HCT116 (cell line): ENCODE results near the gene PGAM5. TPM values are rescaled to one million over a fixed set of nuclear protein-coding genes. Genes with fewer than 3 reads are reported as not detected.

ENCODE experiments used
- ATAC-seq: fragments of 200-7000 bp; cut with Tn5 transposase; 2 replicates; pipeline ENCODE4 v1.9.1; 2020; ENCODE audit warnings: mild to moderate bottlenecking, moderate library complexity
- BruUV-seq: library from RNA; stranded (reverse); fragments of 400-500 nt; replicated peaks from 2 replicates; lab custom pipeline; 2021; lab: Mats Ljungman, UMichigan
- CTCF ChIA-PET: fragments of 300-600 bp; sonication (Branson Sonifier 250); formaldehyde crosslinking; loops from one replicate; lab custom pipeline; 2021; ENCODE audit warnings: antibody characterized with exemption; lab: Charles Lee
- POLR2A ChIA-PET: fragments of 300-600, 350-600 bp; sonication (Branson Sonifier 250); formaldehyde crosslinking; loops from one replicate; lab custom pipeline; 2021; ENCODE audit warnings: antibody characterized with exemption; lab: Charles Lee
- RAD21 ChIA-PET, 2 experiments: fragments of 300-600 bp; sonication (Branson Sonifier 250); formaldehyde crosslinking; loops; one replicate each; lab custom pipeline; 2023; ENCODE audit warnings: low total read pairs in 2 of 2; ENCODE audit not compliant: uncharacterized antibody in 2 of 2, unreplicated experiment in 2 of 2, low non-redundant PET in 1 of 2; lab: Charles Lee
- DNase-seq: peaks from one replicate; pipeline ENCODE4 v3.0.0-alpha.2; 2010; ENCODE audit warnings: low read depth, low spot score
- H2AFZ ChIP-seq: fragments of 200-600 bp; shearing (Covaris generic), sonication (generic); 2 replicates; pipeline ENCODE4 v1.6.1; 2017; ENCODE audit warnings: low read depth, mixed run types, mixed read lengths, antibody characterized with exemption, low read length; ENCODE audit not compliant: poor library complexity, severe bottlenecking
- H3K27ac ChIP-seq: 2 replicates; pipeline ENCODE4 v1.5.1; 2012; ENCODE audit warnings: low read depth, low read length
- H3K27me3 ChIP-seq: fragments of 200-600 bp; sonication (generic); 2 replicates; pipeline ENCODE4 v1.6.1; 2016; ENCODE audit warnings: mixed run types, low read length, mixed read lengths; ENCODE audit not compliant: insufficient read depth
- H3K36me3 ChIP-seq, 2 experiments: fragments of 200-500 bp in 1 of 2; fragments of 200-600 bp in 1 of 2; sonication (Bioruptor generic) in 1 of 2; sonication (generic) in 1 of 2; 2 replicates each; pipeline versions ENCODE4 v1.5.1 to v1.6.1; 2014 to 2016; ENCODE audit warnings: low read length in 2 of 2, inconsistent platforms in 1 of 2, mixed read lengths in 1 of 2, mixed run types in 1 of 2; ENCODE audit not compliant: insufficient read depth in 2 of 2, control insufficient read depth in 1 of 2
- H3K4me1 ChIP-seq, 2 experiments: fragments of 200-600 bp in 1 of 2; sonication (generic) in 1 of 2; 2 replicates each; pipeline versions ENCODE4 v1.5.1 to v1.6.1; 2012 to 2017; ENCODE audit warnings: low read length in 2 of 2, inconsistent platforms in 1 of 2, mild to moderate bottlenecking in 1 of 2, mixed read lengths in 1 of 2, mixed run types in 1 of 2, moderate library complexity in 1 of 2; ENCODE audit not compliant: insufficient read depth in 2 of 2, control insufficient read depth in 1 of 2
- H3K4me2 ChIP-seq: fragments of 200-600 bp; sonication (generic); 2 replicates; pipeline ENCODE4 v1.6.1; 2017; ENCODE audit warnings: mixed run types, low read length, mixed read lengths
- H3K4me3 ChIP-seq, 2 experiments: fragments of 200-600 bp in 1 of 2; sonication (generic) in 1 of 2; replicated peaks in 1 of 2; 2 replicates each; pipeline ENCODE4 v1.5.1; 2011 to 2016; ENCODE audit warnings: low read length in 2 of 2, control low read depth in 1 of 2, low read depth in 1 of 2, mild to moderate bottlenecking in 1 of 2, mixed read lengths in 1 of 2, mixed run types in 1 of 2
- H3K79me2 ChIP-seq: fragments of 200-600 bp; sonication (generic); 2 replicates; pipeline ENCODE4 v1.6.1; 2017; ENCODE audit warnings: mild to moderate bottlenecking, mixed run types, low read length, moderate library complexity, mixed read lengths; ENCODE audit not compliant: insufficient read depth
- H3K9ac ChIP-seq: fragments of 200-600 bp; sonication (generic); 2 replicates; pipeline ENCODE4 v1.6.1; 2016; ENCODE audit warnings: low read length, mixed read lengths
- H3K9me2 ChIP-seq: fragments of 200-600 bp; sonication (generic), shearing (Covaris generic); 2 replicates; pipeline ENCODE4 v1.6.1; 2017; ENCODE audit warnings: mixed run types, mild to moderate bottlenecking, moderate library complexity; ENCODE audit not compliant: insufficient read depth
- H3K9me3 ChIP-seq, 2 experiments: fragments of 200-500 bp in 1 of 2; fragments of 200-600 bp in 1 of 2; sonication (Bioruptor generic) in 1 of 2; sonication (generic) in 1 of 2; 2 replicates each; pipeline ENCODE4 v1.6.1; 2014 to 2017; ENCODE audit warnings: low read length in 2 of 2, mixed read lengths in 2 of 2, inconsistent platforms in 1 of 2, low read depth in 1 of 2, mild to moderate bottlenecking in 1 of 2, mixed run types in 1 of 2, moderate library complexity in 1 of 2; ENCODE audit not compliant: control insufficient read depth in 1 of 2, insufficient read depth in 1 of 2
- H4K20me1 ChIP-seq: fragments of 200-600 bp; sonication (generic), shearing (Covaris generic); 2 replicates; pipeline ENCODE4 v1.6.1; 2017; ENCODE audit warnings: mixed run types, mild to moderate bottlenecking, moderate library complexity; ENCODE audit not compliant: insufficient read depth
- CBX3 ChIP-seq: IDR thresholded peaks from 2 replicates; pipeline ENCODE4 v1.6.1; 2012; ENCODE audit warnings: low read depth
- CTCF ChIP-seq, 3 experiments: fragments of 200-600 bp in 1 of 3; sonication (generic) in 1 of 3; IDR thresholded peaks in 2 of 3; conservative IDR thresholded peaks in 1 of 3; 2 replicates each; pipeline ENCODE4 v1.5.1; 2012 to 2017; ENCODE audit warnings: low read depth in 2 of 3, low read length in 2 of 3, antibody characterized with exemption in 1 of 3, borderline replicate concordance in 1 of 3, control low read depth in 1 of 3, mild to moderate bottlenecking in 1 of 3, mixed read lengths in 1 of 3, mixed run types in 1 of 3, moderate library complexity in 1 of 3; ENCODE audit not compliant: insufficient read depth in 1 of 3
- EGR1 ChIP-seq: IDR thresholded peaks from 2 replicates; pipeline ENCODE4 v1.6.1; 2012; ENCODE audit warnings: low read depth
- ELF1 ChIP-seq: IDR thresholded peaks from 2 replicates; pipeline ENCODE4 v1.6.1; 2012; ENCODE audit warnings: low read depth, borderline replicate concordance
- EZH2 ChIP-seq: fragments of 200-600 bp; sonication (generic); IDR thresholded peaks from 2 replicates; pipeline ENCODE4 v1.6.1; 2017; ENCODE audit warnings: antibody characterized with exemption, mixed run types
- FOSL1 ChIP-seq: IDR thresholded peaks from 2 replicates; pipeline ENCODE4 v1.6.1; 2012; ENCODE audit warnings: low read depth
- JUND ChIP-seq: IDR thresholded peaks from 2 replicates; pipeline ENCODE4 v1.6.1; 2012
- MAX ChIP-seq: IDR thresholded peaks from 2 replicates; pipeline ENCODE4 v1.6.1; 2012
- POLR2A ChIP-seq: IDR thresholded peaks from 2 replicates; pipeline ENCODE4 v1.7.0; 2011; ENCODE audit warnings: borderline replicate concordance; ENCODE audit not compliant: insufficient read depth, insufficient read length; ENCODE audit errors: extremely low read depth
- POLR2AphosphoS5 ChIP-seq: IDR thresholded peaks from 2 replicates; pipeline ENCODE4 v1.6.1; 2011; ENCODE audit warnings: mild to moderate bottlenecking, low read depth, low read length, moderate library complexity
- REST ChIP-seq: IDR thresholded peaks from 2 replicates; pipeline ENCODE4 v1.6.1; 2012; ENCODE audit warnings: low read depth
- SRF ChIP-seq: IDR thresholded peaks from 2 replicates; pipeline ENCODE4 v1.6.1; 2012; ENCODE audit warnings: low read depth
- TCF7L2 ChIP-seq: IDR thresholded peaks from 2 replicates; pipeline ENCODE4 v1.7.0; 2011; ENCODE audit warnings: borderline replicate concordance, inconsistent platforms; ENCODE audit not compliant: insufficient read depth, insufficient read length; ENCODE audit errors: extremely low read depth
- YY1 ChIP-seq: IDR thresholded peaks from 2 replicates; pipeline ENCODE4 v1.6.1; 2011; ENCODE audit warnings: low read length, low read depth, moderate library complexity, mild to moderate bottlenecking; ENCODE audit not compliant: insufficient replicate concordance; ENCODE audit errors: extremely low read depth
- intact Hi-C: fragments of 100-400 bp; cut with micrococcal nuclease; formaldehyde crosslinking; loops from 2 replicates; pipeline ENCODE4 v1.10.0; 2022
- total RNA-seq: library from RNA; stranded (reverse); gene quantifications from one replicate; pipeline ENCODE4 v1.2.1, GENCODE V29; 2021; ENCODE audit not compliant: unreplicated experiment

PGAM5 gene
- total RNA-seq, 1 experiment from 2014 or later, result 98.3 TPM

- Histone ChIP-seq H3K9me3 (no peaks in the 10 kb centered on the region), H3K36me3 (peaks cover 28 to 31% of the 10 kb centered on the region in 2 experiments; a peak in 3 of 4 replicates), H3K79me2 (peaks cover 23% of the 10 kb centered on the region), H3K4me3 (no peak overlapping the region), H3K27me3 (no peaks in the 10 kb centered on the region), H3K9me2 (no peaks in the 10 kb centered on the region), H3K4me1 (no peaks in the 10 kb centered on the region), H2AFZ (no peak overlapping the region), H3K9ac (no peak overlapping the region), H3K4me2 (no peak overlapping the region), H3K27ac (no peak overlapping the region), H4K20me1 (peaks cover 3% of the 10 kb centered on the region; the same call in 1 of the 2 replicates)
- RAD21 ChIA-PET, result no interaction called here
- BruUV-seq, result no TSS peak
- POLR2A ChIA-PET, result no interaction called here
- DNase-seq, result no peak
- CTCF ChIA-PET, result no interaction called here
- no peak for ATAC-seq
- TF ChIP-seq SRF (no peak), FOSL1 (no peak), JUND (no peak), EZH2 (no peak), POLR2AphosphoS5 (no peak), CBX3 (no peak), POLR2A (no peak), CTCF (IDR thresholded peaks at IDR 0.05 in 2 of 3, conservative IDR thresholded peaks at IDR 0.05 in 1 of 3; ENCODE audit: borderline replicate concordance in 1 of 3, insufficient read depth in 1 of 3, low read depth in 2 of 3, low read length in 2 of 3) (no peak)
- intact Hi-C loops, result no loop called here
Measured at GRCh38 chr12:132719954-132720324, 9.3 kb downstream of the PGAM5 start.

GRCh38 chr12:132720606-132721345 is 10.1 kb downstream of the PGAM5 start:
- no TSS peak for BruUV-seq
- Histone ChIP-seq H3K4me1 (no peaks in the 10 kb centered on the region), H3K27ac (no peak overlapping the region; the same call in 1 of the 2 replicates), H3K27me3 (no peaks in the 10 kb centered on the region), H4K20me1 (peaks cover 3% of the 10 kb centered on the region; the same call in 1 of the 2 replicates), H3K4me3 (no peak overlapping the region), H3K9ac (no peak overlapping the region), H3K4me2 (no peak overlapping the region), H3K9me3 (no peaks in the 10 kb centered on the region), H3K9me2 (no peaks in the 10 kb centered on the region), H3K36me3 (peaks cover 32 to 33% of the 10 kb centered on the region in 2 experiments; a peak in 3 of 4 replicates), H2AFZ (no peak overlapping the region), H3K79me2 (peaks cover 19% of the 10 kb centered on the region; the same call in 1 of the 2 replicates)
- CTCF ChIA-PET, result no interaction called here
- RAD21 ChIA-PET, result no interaction called here
- no peak for DNase-seq
- ATAC-seq, result no peak
- POLR2A ChIA-PET, result no interaction called here
- intact Hi-C loops, result no loop called here
- TF ChIP-seq TCF7L2 (no peak), JUND (no peak), ELF1 (no peak), EGR1 (no peak), MAX (no peak), POLR2AphosphoS5 (no peak), YY1 (no peak), REST (no peak), CBX3 (no peak)
